Loucy (cell line): Measurements from ENCODE around the gene PIK3C3.
A peak's percentile ranks its signal among the peaks of the same experiment; 100 is the strongest.

Experiments
- H2AFZ ChIP-seq: fragments of 200-600 bp; sonication (generic); 2 replicates; pipeline ENCODE4 v1.6.0; 2016; ENCODE audit warnings: antibody characterized with exemption, mild to moderate bottlenecking, low read length, moderate library complexity
- H3F3A ChIP-seq: fragments of 200-600 bp; 2 replicates; pipeline ENCODE4 v1.6.0; 2016; ENCODE audit warnings: antibody characterized with exemption, low read depth, mild to moderate bottlenecking
- H3K27me3 ChIP-seq: fragments of 200-600 bp; sonication (generic); 2 replicates; pipeline ENCODE4 v1.6.1; 2014; ENCODE audit warnings: low read length, mild to moderate bottlenecking; ENCODE audit not compliant: insufficient read depth, poor library complexity, severe bottlenecking
- H3K36me3 ChIP-seq: fragments of 200-600 bp; sonication (generic); 2 replicates; pipeline ENCODE4 v1.6.1; 2016; ENCODE audit warnings: low read length; ENCODE audit not compliant: insufficient read depth
- H3K4me1 ChIP-seq: fragments of 200-600 bp; sonication (generic); 2 replicates; pipeline ENCODE4 v1.5.1; 2014; ENCODE audit warnings: low read length, mild to moderate bottlenecking; ENCODE audit not compliant: insufficient read depth, poor library complexity, severe bottlenecking
- H3K4me2 ChIP-seq: fragments of 200-600 bp; sonication (generic); 2 replicates; pipeline ENCODE4 v1.6.0; 2014; ENCODE audit warnings: antibody characterized with exemption, low read length, low read depth, mild to moderate bottlenecking; ENCODE audit not compliant: poor library complexity, severe bottlenecking
- H3K4me3 ChIP-seq: fragments of 200-600 bp; sonication (generic); 2 replicates; pipeline ENCODE4 v1.5.1; 2014; ENCODE audit warnings: low read length, mild to moderate bottlenecking, mixed read lengths; ENCODE audit not compliant: poor library complexity, severe bottlenecking
- H3K79me2 ChIP-seq: fragments of 200-600 bp; sonication (generic); 2 replicates; pipeline ENCODE4 v1.6.1; 2014; ENCODE audit warnings: low read length; ENCODE audit not compliant: insufficient read depth
- H3K9ac ChIP-seq: fragments of 200-600 bp; sonication (generic); 2 replicates; pipeline ENCODE4 v1.6.0; 2014; ENCODE audit warnings: mild to moderate bottlenecking, low read depth, low read length, moderate library complexity; ENCODE audit not compliant: poor library complexity, severe bottlenecking
- H3K9me2 ChIP-seq: fragments of 200-600 bp; sonication (generic); replicated peaks from 2 replicates; pipeline ENCODE4 v1.6.1; 2016; ENCODE audit warnings: low read depth, low read length, mixed read lengths
- H3K9me3 ChIP-seq: fragments of 200-600 bp; sonication (generic); 2 replicates; pipeline ENCODE4 v1.6.1; 2014; ENCODE audit warnings: mild to moderate bottlenecking, antibody characterized with exemption, low read length, low read depth; ENCODE audit not compliant: insufficient read depth
- H4K20me1 ChIP-seq: fragments of 200-600 bp; sonication (generic); 2 replicates; pipeline ENCODE4 v1.6.0; 2014; ENCODE audit warnings: antibody characterized with exemption, low read length, mild to moderate bottlenecking; ENCODE audit not compliant: insufficient read depth, poor library complexity, severe bottlenecking
- EZH2phosphoT487 ChIP-seq: fragments of 200-600 bp; IDR thresholded peaks from 2 replicates; pipeline ENCODE4 v1.6.1; 2018; ENCODE audit warnings: antibody characterized with exemption, mild to moderate bottlenecking, moderate library complexity, borderline replicate concordance
- TF ChIP-seq, protein P1 (sequence below): fragments of 200-600 bp; sonication (generic); conservative IDR thresholded peaks from 2 replicates; pipeline ENCODE4 v1.5.1; 2014; ENCODE audit warnings: mild to moderate bottlenecking, antibody characterized with exemption, low read length

The PIK3C3 gene

GRCh38 chr18:41942254-41942653 lies 12.8 kb upstream of the PIK3C3 start:
- no peaks in the 10 kb centered on the region for H3K9me3 ChIP-seq
- no peak overlapping the region for H3K4me2 ChIP-seq
- no peaks in the 10 kb centered on the region for H3K9me2 ChIP-seq
- no peaks in the 10 kb centered on the region for H3K36me3 ChIP-seq
- H3K79me2 ChIP-seq = no peaks in the 10 kb centered on the region
- TF ChIP-seq, protein P1, sequence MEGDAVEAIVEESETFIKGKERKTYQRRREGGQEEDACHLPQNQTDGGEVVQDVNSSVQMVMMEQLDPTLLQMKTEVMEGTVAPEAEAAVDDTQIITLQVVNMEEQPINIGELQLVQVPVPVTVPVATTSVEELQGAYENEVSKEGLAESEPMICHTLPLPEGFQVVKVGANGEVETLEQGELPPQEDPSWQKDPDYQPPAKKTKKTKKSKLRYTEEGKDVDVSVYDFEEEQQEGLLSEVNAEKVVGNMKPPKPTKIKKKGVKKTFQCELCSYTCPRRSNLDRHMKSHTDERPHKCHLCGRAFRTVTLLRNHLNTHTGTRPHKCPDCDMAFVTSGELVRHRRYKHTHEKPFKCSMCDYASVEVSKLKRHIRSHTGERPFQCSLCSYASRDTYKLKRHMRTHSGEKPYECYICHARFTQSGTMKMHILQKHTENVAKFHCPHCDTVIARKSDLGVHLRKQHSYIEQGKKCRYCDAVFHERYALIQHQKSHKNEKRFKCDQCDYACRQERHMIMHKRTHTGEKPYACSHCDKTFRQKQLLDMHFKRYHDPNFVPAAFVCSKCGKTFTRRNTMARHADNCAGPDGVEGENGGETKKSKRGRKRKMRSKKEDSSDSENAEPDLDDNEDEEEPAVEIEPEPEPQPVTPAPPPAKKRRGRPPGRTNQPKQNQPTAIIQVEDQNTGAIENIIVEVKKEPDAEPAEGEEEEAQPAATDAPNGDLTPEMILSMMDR = no peak
- no peak for TF ChIP-seq EZH2phosphoT487
- no peak overlapping the region for H3K9ac ChIP-seq
- peaks cover 29% of the 10 kb centered on the region for H3K4me1 ChIP-seq
- H4K20me1 ChIP-seq = no peaks in the 10 kb centered on the region
- no peak overlapping the region for H2AFZ ChIP-seq
- no peak overlapping the region for H3K4me3 ChIP-seq
- H3K27me3 ChIP-seq = no peaks in the 10 kb centered on the region
- H3F3A ChIP-seq = no peaks in the 10 kb centered on the region

- no peak for TF ChIP-seq EZH2phosphoT487
- TF ChIP-seq, protein P1 = no peak
Observed at GRCh38 chr18:41948544-41949110, 6.4 kb upstream of the PIK3C3 start.

GRCh38 chr18:41949206-41949920 lies 5.7 kb upstream of the PIK3C3 start:
- no peaks in the 10 kb centered on the region for H3K36me3 ChIP-seq
- TF ChIP-seq, protein P1 = no peak
- TF ChIP-seq EZH2phosphoT487 = no peak
- no peaks in the 10 kb centered on the region for H4K20me1 ChIP-seq
- H3K79me2 ChIP-seq = no peaks in the 10 kb centered on the region
- H3K9me3 ChIP-seq = no peaks in the 10 kb centered on the region
- H3K27me3 ChIP-seq = no peaks in the 10 kb centered on the region
- H3K4me1 ChIP-seq = peaks cover 8% of the 10 kb centered on the region
- H3K9ac ChIP-seq = no peak overlapping the region
- H3K4me2 ChIP-seq = no peak overlapping the region
- no peaks in the 10 kb centered on the region for H3K9me2 ChIP-seq
- no peaks in the 10 kb centered on the region for H3F3A ChIP-seq
- H3K4me3 ChIP-seq = no peak overlapping the region
- no peak overlapping the region for H2AFZ ChIP-seq

More at GRCh38 chr18:41948544-41949110, 6.4 kb upstream of the PIK3C3 start:
- no peak overlapping the region for H3K4me3 ChIP-seq
- H3F3A ChIP-seq = no peaks in the 10 kb centered on the region
- peaks cover 13% of the 10 kb centered on the region for H3K4me1 ChIP-seq
- H3K9me2 ChIP-seq = no peaks in the 10 kb centered on the region
- no peak overlapping the region for H3K9ac ChIP-seq
- H3K27me3 ChIP-seq = no peaks in the 10 kb centered on the region
- H3K79me2 ChIP-seq = no peaks in the 10 kb centered on the region
- no peaks in the 10 kb centered on the region for H4K20me1 ChIP-seq
- H3K4me2 ChIP-seq = no peak overlapping the region
- H2AFZ ChIP-seq = 0 out of 2 replicates have a peak overlapping the region, but pooled peaks have one; percentile 71
- H3K36me3 ChIP-seq = no peaks in the 10 kb centered on the region
- no peaks in the 10 kb centered on the region for H3K9me3 ChIP-seq
